ENCODE results near the gene PHF2.

The PHF2 gene

DNA sequence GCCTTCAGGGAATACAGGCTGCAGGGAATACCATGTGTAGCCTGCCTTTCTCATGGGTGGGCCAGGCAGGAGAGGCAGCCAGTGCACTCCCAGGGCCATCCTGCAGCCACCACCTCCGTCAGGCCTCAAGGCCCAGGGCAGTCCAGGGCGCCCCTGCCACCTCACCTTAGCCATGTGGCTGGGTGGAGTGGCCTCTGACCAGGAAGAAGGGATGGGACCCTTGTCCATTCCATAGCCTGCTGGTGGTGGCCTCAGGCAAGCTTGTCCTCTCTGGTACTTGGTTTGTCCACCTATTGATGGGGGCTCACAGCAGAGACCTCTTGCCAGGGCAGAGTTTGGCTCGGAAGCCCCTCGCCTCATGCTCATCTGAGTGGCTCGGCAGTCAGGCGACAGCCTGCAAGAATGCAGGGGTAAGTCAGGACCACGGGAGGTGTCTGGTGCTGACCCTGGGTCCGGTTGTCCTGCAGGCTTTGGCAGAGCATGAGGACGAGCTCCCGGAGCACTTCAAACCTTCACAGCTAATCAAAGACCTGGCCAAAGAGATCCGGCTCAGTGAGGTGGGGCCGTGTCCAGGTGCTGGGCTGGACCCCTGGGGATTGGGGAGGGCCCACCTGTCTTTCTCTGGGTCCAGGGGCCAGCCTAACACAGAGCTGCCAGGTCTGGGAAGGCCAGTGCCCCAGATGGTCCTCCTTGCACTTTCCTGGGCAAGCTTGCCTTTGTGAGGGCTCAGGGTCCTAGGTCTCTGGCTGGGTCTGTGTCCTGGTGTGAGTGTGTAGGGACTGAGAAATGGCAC, 82.9 kb downstream of the PHF2 start:
- H3K4me3 ChIP-seq (replicated peaks; ENCODE audit: low read depth, low read length): no peak overlapping the region
- DNase-seq (ENCODE audit: low read depth): no peak
- TF ChIP-seq, protein P1, sequence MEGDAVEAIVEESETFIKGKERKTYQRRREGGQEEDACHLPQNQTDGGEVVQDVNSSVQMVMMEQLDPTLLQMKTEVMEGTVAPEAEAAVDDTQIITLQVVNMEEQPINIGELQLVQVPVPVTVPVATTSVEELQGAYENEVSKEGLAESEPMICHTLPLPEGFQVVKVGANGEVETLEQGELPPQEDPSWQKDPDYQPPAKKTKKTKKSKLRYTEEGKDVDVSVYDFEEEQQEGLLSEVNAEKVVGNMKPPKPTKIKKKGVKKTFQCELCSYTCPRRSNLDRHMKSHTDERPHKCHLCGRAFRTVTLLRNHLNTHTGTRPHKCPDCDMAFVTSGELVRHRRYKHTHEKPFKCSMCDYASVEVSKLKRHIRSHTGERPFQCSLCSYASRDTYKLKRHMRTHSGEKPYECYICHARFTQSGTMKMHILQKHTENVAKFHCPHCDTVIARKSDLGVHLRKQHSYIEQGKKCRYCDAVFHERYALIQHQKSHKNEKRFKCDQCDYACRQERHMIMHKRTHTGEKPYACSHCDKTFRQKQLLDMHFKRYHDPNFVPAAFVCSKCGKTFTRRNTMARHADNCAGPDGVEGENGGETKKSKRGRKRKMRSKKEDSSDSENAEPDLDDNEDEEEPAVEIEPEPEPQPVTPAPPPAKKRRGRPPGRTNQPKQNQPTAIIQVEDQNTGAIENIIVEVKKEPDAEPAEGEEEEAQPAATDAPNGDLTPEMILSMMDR (IDR thresholded peaks at IDR 0.05; ENCODE audit: low read length, missing control alignments): no peak

DNA sequence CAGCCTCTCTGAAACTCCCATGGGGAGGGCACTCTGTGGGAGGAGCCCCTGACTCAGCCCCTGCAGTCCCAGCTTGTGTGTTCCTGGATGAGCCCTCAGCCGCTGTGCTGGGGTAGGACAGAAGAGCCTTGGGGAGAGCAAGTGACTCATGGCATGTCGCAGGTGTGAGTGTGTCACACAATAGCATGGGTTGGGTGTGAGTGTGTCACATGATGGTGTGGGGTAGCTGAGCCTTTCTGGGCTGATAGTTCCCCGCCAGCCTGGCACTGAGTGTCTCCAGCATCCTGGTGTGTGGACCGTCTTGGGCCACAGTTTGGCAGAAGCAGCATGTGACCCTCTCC, 83.4 kb downstream of the PHF2 start:
- no peak overlapping the region for H3K4me3 ChIP-seq (replicated peaks; ENCODE audit: low read depth, low read length)
- DNase-seq (ENCODE audit: low read depth): no peak
- TF ChIP-seq, protein P1 (IDR thresholded peaks at IDR 0.05; ENCODE audit: low read length, missing control alignments): no peak

DNA sequence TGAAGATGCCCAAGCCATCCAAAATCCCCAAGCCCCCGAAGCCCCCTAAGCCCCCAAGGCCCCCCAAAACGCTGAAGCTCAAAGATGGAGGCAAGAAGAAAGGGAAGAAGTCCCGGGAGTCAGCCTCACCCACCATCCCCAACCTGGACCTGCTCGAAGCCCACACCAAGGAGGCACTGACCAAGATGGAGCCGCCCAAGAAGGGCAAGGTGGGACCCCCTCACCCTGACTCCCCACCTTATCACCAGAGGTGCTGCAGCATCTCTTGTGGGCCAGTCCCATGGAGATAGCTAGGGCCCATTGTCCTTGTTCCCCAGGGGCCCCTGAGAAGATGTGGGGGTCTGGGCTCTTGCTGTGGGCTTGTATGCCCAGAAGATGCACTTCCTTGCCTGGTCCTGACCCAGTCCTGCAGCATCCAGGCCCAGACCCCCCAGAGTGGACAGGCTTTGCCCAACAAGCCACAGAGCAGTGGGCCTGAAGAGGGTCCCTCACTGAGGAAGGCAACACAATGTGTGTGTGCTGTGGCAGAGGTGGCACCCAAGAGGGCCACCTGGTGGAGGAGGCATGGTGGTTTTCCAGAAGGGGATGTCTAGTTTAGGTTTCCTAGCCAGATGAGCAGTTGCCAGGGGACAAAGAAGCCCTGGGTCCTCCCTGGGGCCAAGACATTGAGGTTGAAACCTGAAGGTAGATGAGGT, 84.1 kb downstream of the PHF2 start:
- TF ChIP-seq, protein P1 (IDR thresholded peaks at IDR 0.05; ENCODE audit: low read length, missing control alignments): no peak
- no peak for DNase-seq (ENCODE audit: low read depth)
- H3K4me3 ChIP-seq (replicated peaks; ENCODE audit: low read depth, low read length): no peak overlapping the region

DNA sequence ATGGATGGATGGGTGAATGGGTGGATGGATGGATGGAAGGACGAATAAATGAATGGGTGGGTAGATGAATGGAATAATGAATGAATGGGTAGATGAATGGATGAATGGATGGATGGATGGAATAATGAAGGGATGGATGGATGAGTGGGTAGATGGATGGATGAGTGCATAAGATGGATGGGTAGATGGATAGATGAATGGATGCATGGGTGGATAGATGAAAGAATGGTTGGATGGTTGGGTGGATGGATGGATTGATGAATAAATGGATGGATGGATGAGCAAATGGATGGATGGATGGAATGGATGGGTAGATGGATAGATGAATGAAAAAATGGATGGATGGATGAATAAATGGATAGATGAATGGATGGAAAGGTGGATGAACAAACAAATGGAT, 85.2 kb downstream of the PHF2 start:
- DNase-seq (ENCODE audit: low read depth): no peak
- TF ChIP-seq, protein P1 (IDR thresholded peaks at IDR 0.05; ENCODE audit: low read length, missing control alignments): no peak
- no peak overlapping the region for H3K4me3 ChIP-seq (replicated peaks; ENCODE audit: low read depth, low read length)

DNA sequence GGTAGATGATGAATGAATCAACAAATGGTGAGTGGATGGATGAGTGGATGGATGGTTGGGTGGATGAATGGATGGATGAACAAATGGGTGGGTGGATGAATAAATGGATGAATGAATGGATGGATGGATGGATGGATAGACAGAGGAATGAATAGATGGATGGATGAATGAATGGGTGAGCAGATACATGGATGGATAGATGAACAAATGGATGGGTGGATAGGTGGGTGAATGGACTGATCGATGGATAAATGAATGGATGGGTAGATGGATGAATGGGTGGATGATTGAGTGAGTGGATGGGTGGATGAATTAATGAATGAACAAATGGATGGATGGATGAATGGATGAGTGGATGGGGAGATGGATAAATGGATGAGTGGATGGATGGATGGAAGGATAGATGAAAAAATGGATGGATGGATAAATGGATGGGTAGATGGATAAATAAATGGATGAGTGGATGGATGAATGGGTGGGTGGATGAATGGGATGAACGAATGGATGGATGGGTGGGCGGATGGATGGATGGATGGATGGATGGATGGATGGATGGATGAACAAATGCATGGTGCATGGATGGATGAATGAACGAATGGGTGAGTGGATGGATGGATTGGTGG, 85.7 kb downstream of the PHF2 start:
- H3K4me3 ChIP-seq (replicated peaks; ENCODE audit: low read depth, low read length): no peak overlapping the region
- DNase-seq (ENCODE audit: low read depth): no peak
- TF ChIP-seq, protein P1 (IDR thresholded peaks at IDR 0.05; ENCODE audit: low read length, missing control alignments): no peak

DNA sequence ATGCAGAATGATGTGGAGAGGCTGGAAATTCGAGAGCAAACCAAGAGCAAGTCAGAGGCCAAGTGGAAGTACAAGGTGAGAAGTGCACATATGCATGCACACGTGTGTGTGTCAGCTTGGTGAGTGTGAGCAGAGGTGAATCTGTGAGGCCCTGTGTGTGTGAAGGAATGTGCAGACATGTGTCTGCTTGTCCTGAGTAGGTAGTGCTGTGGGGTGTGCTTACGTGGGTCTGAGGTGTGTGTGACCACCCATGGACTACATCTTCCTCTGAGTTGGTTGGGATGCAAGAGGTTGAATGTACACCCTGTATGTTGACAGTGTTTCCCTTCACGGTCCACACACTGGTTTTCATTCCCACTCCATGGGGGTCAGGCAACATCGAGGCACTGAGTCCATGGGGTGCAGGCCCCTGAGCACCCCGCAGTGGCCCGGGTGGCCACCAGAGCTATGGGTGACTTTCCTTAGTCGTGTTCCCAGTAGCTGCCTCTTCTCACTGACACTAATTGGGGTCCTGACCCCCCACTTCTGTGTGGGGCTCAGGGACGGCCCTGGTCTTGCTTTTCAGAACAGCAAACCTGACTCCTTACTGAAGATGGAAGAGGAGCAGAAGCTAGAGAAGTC, 86.7 kb downstream of the PHF2 start:
- DNase-seq (ENCODE audit: low read depth): no peak
- TF ChIP-seq, protein P1 (IDR thresholded peaks at IDR 0.05; ENCODE audit: low read length, missing control alignments): no peak
- no peak overlapping the region for H3K4me3 ChIP-seq (replicated peaks; ENCODE audit: low read depth, low read length)

All from fibroblast of pulmonary artery (primary cell).